Ishikawa (cell line): ENCODE results near the gene COL25A1.

Experiments
- CEBPB ChIP-seq: IDR thresholded peaks from 2 replicates; pipeline ENCODE4 v1.6.1; 2012
- EP300 ChIP-seq: IDR thresholded peaks from 2 replicates; pipeline ENCODE4 v1.6.1; 2012; ENCODE audit warnings: borderline replicate concordance
- FOXM1 ChIP-seq: IDR thresholded peaks from 2 replicates; pipeline ENCODE4 v1.6.1; 2012; ENCODE audit warnings: low read depth, borderline replicate concordance
- MAX ChIP-seq: IDR thresholded peaks from 2 replicates; pipeline ENCODE4 v1.6.1; 2012
- NFIC ChIP-seq: IDR thresholded peaks from 2 replicates; pipeline ENCODE4 v1.6.1; 2012
- RAD21 ChIP-seq: IDR thresholded peaks from 2 replicates; pipeline ENCODE4 v1.6.1; 2012; ENCODE audit warnings: low read depth
- TCF12 ChIP-seq: IDR thresholded peaks from 2 replicates; pipeline ENCODE4 v1.6.1; 2012; ENCODE audit warnings: low read depth
- YY1 ChIP-seq: IDR thresholded peaks from 2 replicates; pipeline ENCODE4 v1.6.1; 2012; ENCODE audit warnings: low read depth
- TF ChIP-seq, protein P1 (sequence below): IDR thresholded peaks from 2 replicates; pipeline ENCODE4 v1.6.1; 2012; ENCODE audit warnings: low read depth, mild to moderate bottlenecking

DNA sequence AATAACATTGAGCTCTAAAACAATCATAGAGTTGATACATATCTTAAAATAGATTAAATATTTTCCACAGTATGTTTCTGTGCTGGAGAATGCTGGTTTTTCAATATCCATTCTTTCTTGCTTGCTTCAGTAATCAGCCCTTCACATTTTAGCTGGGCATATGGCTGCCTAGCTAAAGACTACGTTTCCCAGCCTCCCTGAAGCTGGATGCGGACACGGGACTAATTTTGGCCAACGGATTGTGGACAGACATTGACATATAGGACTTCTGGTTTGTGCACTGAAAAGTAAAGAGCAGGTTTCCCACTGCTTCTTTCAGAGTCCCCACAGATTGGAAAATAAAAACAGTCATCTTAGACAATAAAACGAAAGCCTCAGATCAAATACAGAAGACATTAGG, 97.3 kb downstream of the COL25A1 start:
- TF ChIP-seq FOXM1 (no peak), RAD21 (no peak), YY1 (no peak), MAX (no peak), CEBPB (no peak), EP300 (no peak), NFIC (no peak), TCF12 (no peak)
- TF ChIP-seq, protein P1, sequence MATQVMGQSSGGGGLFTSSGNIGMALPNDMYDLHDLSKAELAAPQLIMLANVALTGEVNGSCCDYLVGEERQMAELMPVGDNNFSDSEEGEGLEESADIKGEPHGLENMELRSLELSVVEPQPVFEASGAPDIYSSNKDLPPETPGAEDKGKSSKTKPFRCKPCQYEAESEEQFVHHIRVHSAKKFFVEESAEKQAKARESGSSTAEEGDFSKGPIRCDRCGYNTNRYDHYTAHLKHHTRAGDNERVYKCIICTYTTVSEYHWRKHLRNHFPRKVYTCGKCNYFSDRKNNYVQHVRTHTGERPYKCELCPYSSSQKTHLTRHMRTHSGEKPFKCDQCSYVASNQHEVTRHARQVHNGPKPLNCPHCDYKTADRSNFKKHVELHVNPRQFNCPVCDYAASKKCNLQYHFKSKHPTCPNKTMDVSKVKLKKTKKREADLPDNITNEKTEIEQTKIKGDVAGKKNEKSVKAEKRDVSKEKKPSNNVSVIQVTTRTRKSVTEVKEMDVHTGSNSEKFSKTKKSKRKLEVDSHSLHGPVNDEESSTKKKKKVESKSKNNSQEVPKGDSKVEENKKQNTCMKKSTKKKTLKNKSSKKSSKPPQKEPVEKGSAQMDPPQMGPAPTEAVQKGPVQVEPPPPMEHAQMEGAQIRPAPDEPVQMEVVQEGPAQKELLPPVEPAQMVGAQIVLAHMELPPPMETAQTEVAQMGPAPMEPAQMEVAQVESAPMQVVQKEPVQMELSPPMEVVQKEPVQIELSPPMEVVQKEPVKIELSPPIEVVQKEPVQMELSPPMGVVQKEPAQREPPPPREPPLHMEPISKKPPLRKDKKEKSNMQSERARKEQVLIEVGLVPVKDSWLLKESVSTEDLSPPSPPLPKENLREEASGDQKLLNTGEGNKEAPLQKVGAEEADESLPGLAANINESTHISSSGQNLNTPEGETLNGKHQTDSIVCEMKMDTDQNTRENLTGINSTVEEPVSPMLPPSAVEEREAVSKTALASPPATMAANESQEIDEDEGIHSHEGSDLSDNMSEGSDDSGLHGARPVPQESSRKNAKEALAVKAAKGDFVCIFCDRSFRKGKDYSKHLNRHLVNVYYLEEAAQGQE = no peak
